Measurements from ENCODE around the gene KLHL10. TPM values are rescaled to one million over a fixed set of nuclear protein-coding genes. Genes with fewer than 3 reads are reported as not detected.
A peak's percentile ranks its signal among the peaks of the same experiment; 100 is the strongest.

The KLHL10 gene
- total and polyA plus RNA-seq, 2 experiments from 2014 or later = 0.13 to 0.42 TPM

DNA sequence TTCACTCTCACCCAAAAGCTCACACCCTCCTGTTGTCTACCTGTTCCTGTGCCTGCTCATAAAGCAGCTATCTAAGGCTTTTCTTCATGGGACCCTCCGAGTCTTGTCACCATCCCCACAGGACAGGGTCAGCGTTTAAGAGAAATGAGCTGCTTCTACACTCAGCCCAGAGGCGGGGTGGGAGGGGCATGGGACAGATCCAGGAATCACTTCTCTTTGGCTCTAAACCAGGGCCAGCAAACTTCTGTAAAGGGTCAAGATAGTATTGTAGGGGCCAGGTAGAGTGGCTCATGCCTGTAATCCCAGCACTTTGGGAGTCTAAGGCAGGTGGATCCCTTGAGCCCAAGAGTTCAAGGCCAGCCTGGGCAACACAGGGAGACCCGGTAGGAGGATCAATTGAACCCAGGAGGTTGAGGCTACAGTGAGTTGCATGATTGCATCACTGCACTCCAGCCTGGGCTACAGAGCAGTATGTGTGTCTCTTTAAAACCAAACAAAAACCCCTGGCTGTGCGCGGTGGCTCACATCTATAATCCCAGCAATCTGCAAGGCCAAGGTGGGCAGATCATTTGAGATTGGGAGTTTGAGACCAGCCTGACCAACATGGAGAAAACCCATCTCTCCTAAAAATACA lies 50.8 kb downstream of the KLHL10 start (continued):
- TF ChIP-seq CTCF (conservative IDR thresholded peaks at IDR 0.05; ENCODE audit: low read depth in 2 of 2) (no peak), ZNF114 (CRISPR knock-in tag; IDR thresholded peaks at IDR 0.05) (no peak), REST (IDR thresholded peaks at IDR 0.05; ENCODE audit: unreplicated experiment) (no peak)

- peaks cover 83% of the 10 kb centered on the region for H3K36me3 ChIP-seq (ENCODE audit: insufficient read depth)
- H3K79me2 ChIP-seq (replicated peaks; ENCODE audit: insufficient read depth) = peaks cover 22% of the 10 kb centered on the region
- H4K20me1 ChIP-seq (replicated peaks; ENCODE audit: insufficient read depth) = peaks cover 37% of the 10 kb centered on the region
- no peak for TF ChIP-seq ZNF462 (CRISPR knock-in tag; IDR thresholded peaks at IDR 0.05)
- TF ChIP-seq REST (IDR thresholded peaks at IDR 0.05; ENCODE audit: unreplicated experiment) = no peak
- no peak for TF ChIP-seq ZNF331 (CRISPR knock-in tag; IDR thresholded peaks at IDR 0.05; ENCODE audit: low read depth)
- no peak for TF ChIP-seq NANOG (IDR thresholded peaks at IDR 0.05; ENCODE audit: borderline replicate concordance)
Observed at GRCh38 chr17:41891135-41892020, 53.8 kb downstream of the KLHL10 start.

More at GRCh38 chr17:41891135-41892020, 53.8 kb downstream of the KLHL10 start:
- peaks cover 38% of the 10 kb centered on the region for H3F3A ChIP-seq (replicated peaks; ENCODE audit: low read depth)
- H3K36me3 Mint-ChIP-seq (ENCODE audit: low read depth) = peaks cover 89% of the 10 kb centered on the region
- H2AFZ ChIP-seq = no peak overlapping the region
- H3K9me2 ChIP-seq (ENCODE audit: insufficient read depth) = no peaks in the 10 kb centered on the region
- H3K4me1 Mint-ChIP-seq = no peaks in the 10 kb centered on the region
- H3K27ac ChIP-seq (ENCODE audit: low read depth) = peak overlapping the region; percentile 39; the same call in 1 of the 2 replicates
- H3K27me3 Mint-ChIP-seq (ENCODE audit: insufficient read depth, low read depth, poor library complexity) = peaks cover 4% of the 10 kb centered on the region
- DNase-seq (ENCODE audit: low spot score) (no peak), ATAC-seq (no peak)
- H3K27me3 ChIP-seq (ENCODE audit: insufficient read depth) = no peaks in the 10 kb centered on the region
- no peaks in the 10 kb centered on the region; the same call in 2 of the 3 replicates for H3K9me3 Mint-ChIP-seq
- H3K4me3 ChIP-seq = no peak overlapping the region
- no peak overlapping the region for H3K4me2 ChIP-seq
- no peak overlapping the region for H3K4me3 Mint-ChIP-seq
- no peaks in the 10 kb centered on the region for H3K4me1 ChIP-seq (ENCODE audit: insufficient read depth)
- no peak overlapping the region for H3K27ac Mint-ChIP-seq

Measured in GM23338 (cell line).